Gastrocnemius medialis (tissue), 4 donors: ENCODE measurements around the gene ELOVL7. TPM values are rescaled to one million over a fixed set of nuclear protein-coding genes. Genes with fewer than 3 reads are reported as not detected.

Experiments used
- ATAC-seq, 2 donors: fragments of 150-250 bp; one replicate each; pipeline ENCODE4 v1.9.1; 2016
- DNase-seq, 2 donors: peaks; one replicate each; pipeline ENCODE4 v3.0.0-alpha.2; 2019
- H3K27ac ChIP-seq, 4 donors: fragments of 200-600 bp; sonication (generic); 1 replicate in 1 of 4; 2 replicates in 3 of 4; pipeline ENCODE4 v1.5.1; 2016 to 2018; ENCODE audit warnings: mild to moderate bottlenecking in 2 of 4, moderate library complexity in 1 of 4
- H3K27me3 ChIP-seq, 3 donors: fragments of 200-600 bp; sonication (generic) in 2 of 3; 1 replicate in 1 of 3; 2 replicates in 2 of 3; pipeline versions ENCODE4 v1.5.1 to v1.6.0; 2016 to 2019; ENCODE audit warnings: mild to moderate bottlenecking in 1 of 3, moderate library complexity in 1 of 3
- H3K36me3 ChIP-seq, 2 donors: fragments of 200-600 bp; sonication (generic) in 1 of 2; one replicate each; pipeline ENCODE4 v1.5.1; 2017 to 2018
- H3K4me1 ChIP-seq, 2 donors: fragments of 200-600 bp; sonication (generic) in 1 of 2; one replicate each; pipeline ENCODE4 v1.5.1; 2016 to 2017; ENCODE audit warnings: mild to moderate bottlenecking in 2 of 2
- H3K4me3 ChIP-seq, 4 donors: fragments of 200-600 bp; sonication (generic) in 3 of 4; 1 replicate in 1 of 4; 2 replicates in 3 of 4; pipeline ENCODE4 v1.5.1; 2016 to 2019; ENCODE audit warnings: mild to moderate bottlenecking in 2 of 4
- H3K9me3 ChIP-seq, 3 donors: fragments of 200-600 bp; sonication (generic) in 2 of 3; 1 replicate in 1 of 3; 2 replicates in 2 of 3; pipeline ENCODE4 v1.5.1; 2016 to 2019
- CTCF ChIP-seq, 5 experiments: fragments of 450-650 bp in 3 of 5; fragments of 200-600 bp in 2 of 5; sonication (generic) in 2 of 5; IDR thresholded peaks in 4 of 5; conservative IDR thresholded peaks in 1 of 5; 1 replicate in 4 of 5; 2 replicates in 1 of 5; pipeline ENCODE4 v1.5.1; 2016 to 2019; ENCODE audit warnings: antibody characterized with exemption in 5 of 5, mild to moderate bottlenecking in 3 of 5, moderate library complexity in 3 of 5
- POLR2A ChIP-seq, 2 donors: fragments of 450-650 bp; IDR thresholded peaks; one replicate each; pipeline ENCODE4 v1.6.1; 2017; ENCODE audit warnings: antibody characterized with exemption in 2 of 2, mild to moderate bottlenecking in 2 of 2, moderate library complexity in 2 of 2
- in situ Hi-C, 4 donors: fragments of 200-750 bp; cut with MboI; loops; one replicate each; pipeline versions ENCODE4 v1.15.0 to v1.8.0; 2017; ENCODE audit warnings: low sequenced_read_pairs in 4 of 4
- intact Hi-C: fragments of 100-400 bp; cut with DNase I; formaldehyde crosslinking; loops from one replicate; pipeline ENCODE4 v1.15.1; 2023; ENCODE audit warnings: low total_unique reads
- total RNA-seq, 4 donors: library from RNA; depleted of rRNA; stranded (reverse); fragments of >200 nt; gene quantifications; one replicate each; pipeline versions ENCODE4 v1.1.0 to v1.2.3, GENCODE V29; 2016

ELOVL7 gene
- total RNA-seq, 4 donors from 2014 or later: 0.53 to 1.0 (median 0.83) TPM

GRCh38 chr5:60705144-60705543, 138.9 kb downstream of the ELOVL7 start:
- TF ChIP-seq POLR2A (IDR thresholded peaks at IDR 0.05): no peak
- TF ChIP-seq CTCF (IDR thresholded peaks at IDR 0.05 in 4 of 5, conservative IDR thresholded peaks at IDR 0.05 in 1 of 5): no peak
- Histone ChIP-seq H3K27me3 (no peaks in the 10 kb centered on the region), H3K36me3 (no peaks in the 10 kb centered on the region), H3K9me3 (no peaks in the 10 kb centered on the region), H3K4me1 (peaks cover 4 to 9% of the 10 kb centered on the region in 2 donors), H3K27ac (no peak overlapping the region), H3K4me3 (no peak overlapping the region)
- in situ Hi-C loops: no loop called here
- intact Hi-C loops: no loop called here
- DNase-seq: no peak
- no peak for ATAC-seq

- H3K27ac ChIP-seq: no peak overlapping the region
- ATAC-seq: no peak
- TF ChIP-seq POLR2A (IDR thresholded peaks at IDR 0.05) (no peak), CTCF (IDR thresholded peaks at IDR 0.05 in 4 of 5, conservative IDR thresholded peaks at IDR 0.05 in 1 of 5) (no peak)
- H3K4me3 ChIP-seq: no peak overlapping the region
- intact Hi-C loops: no loop called here
- no peaks in the 10 kb centered on the region for H3K36me3 ChIP-seq
- in situ Hi-C loops: no loop called here
- peaks cover 9 to 12% of the 10 kb centered on the region in 2 donors for H3K4me1 ChIP-seq
- no peak for DNase-seq
- H3K27me3 ChIP-seq: no peaks in the 10 kb centered on the region
- H3K9me3 ChIP-seq: no peaks in the 10 kb centered on the region
These were observed 140.1 kb downstream of the ELOVL7 start for GRCh38 chr5:60703944-60704343.

Other genes with a start within 250 kb of the ELOVL7 start
- under 1 TPM in 1 of 4 donors, not detected in 3; 0.42 TPM for gene DEPDC1B, start 144.1 kb downstream of the ELOVL7 start, total RNA-seq
- gene ERCC8, start 100.8 kb upstream of the ELOVL7 start, total RNA-seq: 1 to 10 TPM; 4.8 to 7.3 (median 5.6) TPM
- 10 to 100 TPM; 25.8 to 54.3 (median 51.2) TPM for gene NDUFAF2, start 100.9 kb upstream of the ELOVL7 start, total RNA-seq